GM06990 (cell line): ENCODE data around the gene MYOD1.

Experiments used
- DNase-seq: peaks from one replicate; pipeline ENCODE4 v3.0.0-alpha.2; 2011; ENCODE audit not compliant: insufficient read length; ENCODE audit errors: extremely low read depth
- H3K27me3 ChIP-seq: replicated peaks from 2 replicates; pipeline ENCODE4 v1.6.0; 2011; ENCODE audit warnings: low read length; ENCODE audit not compliant: control insufficient read depth, insufficient read depth
- H3K36me3 ChIP-seq: 2 replicates; pipeline ENCODE4 v1.5.1; 2011; ENCODE audit warnings: low read length; ENCODE audit not compliant: control insufficient read depth, insufficient read depth
- H3K4me3 ChIP-seq: replicated peaks from 2 replicates; pipeline ENCODE4 v1.5.1; 2011; ENCODE audit warnings: low read depth, mild to moderate bottlenecking, control low read depth, low read length
- CTCF ChIP-seq: IDR thresholded peaks from 2 replicates; pipeline ENCODE4 v1.5.1; 2011; ENCODE audit warnings: low read length, control low read depth, mild to moderate bottlenecking, inconsistent platforms; ENCODE audit not compliant: insufficient read depth, poor library complexity, severe bottlenecking

Gene MYOD1

GRCh38 chr11:17707830-17708229 is 11.5 kb upstream of the MYOD1 start:
- no peak for DNase-seq
- no peak overlapping the region for H3K4me3 ChIP-seq
- no peak for TF ChIP-seq CTCF
- H3K27me3 ChIP-seq = peaks cover 2% of the 10 kb centered on the region
- no peaks in the 10 kb centered on the region for H3K36me3 ChIP-seq

- Histone ChIP-seq H3K4me3 (no peak overlapping the region), H3K27me3 (peaks cover 4% of the 10 kb centered on the region)
Measured at GRCh38 chr11:17711836-17712235, 7.5 kb upstream of the MYOD1 start.

DNA sequence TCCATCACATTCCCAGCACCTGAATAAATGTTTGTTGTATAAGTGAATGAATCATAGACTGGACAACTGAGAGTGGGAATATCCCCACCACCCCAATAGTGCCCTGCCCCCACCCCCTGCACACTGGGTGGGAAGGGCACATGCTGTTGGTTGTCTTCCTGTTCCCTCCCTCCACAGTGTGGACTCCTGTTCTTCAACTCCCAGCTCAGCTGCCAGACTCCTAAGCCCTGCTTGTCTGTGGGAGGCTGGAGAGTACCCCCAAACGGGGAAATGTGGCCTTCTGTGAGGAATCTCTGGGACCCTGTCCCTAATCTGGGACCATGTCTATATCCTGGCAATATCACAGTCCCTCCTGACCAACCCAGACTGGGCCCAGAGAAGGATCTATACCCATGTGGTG is 5.5 kb upstream of the MYOD1 start:
- Histone ChIP-seq H3K4me3 (no peak overlapping the region), H3K27me3 (peaks cover 4% of the 10 kb centered on the region), H3K36me3 (no peaks in the 10 kb centered on the region)
- no peak for DNase-seq
- TF ChIP-seq CTCF = no peak

More at GRCh38 chr11:17711836-17712235, 7.5 kb upstream of the MYOD1 start:
- no peak for TF ChIP-seq CTCF
- H3K36me3 ChIP-seq = no peaks in the 10 kb centered on the region
- no peak for DNase-seq

DNA sequence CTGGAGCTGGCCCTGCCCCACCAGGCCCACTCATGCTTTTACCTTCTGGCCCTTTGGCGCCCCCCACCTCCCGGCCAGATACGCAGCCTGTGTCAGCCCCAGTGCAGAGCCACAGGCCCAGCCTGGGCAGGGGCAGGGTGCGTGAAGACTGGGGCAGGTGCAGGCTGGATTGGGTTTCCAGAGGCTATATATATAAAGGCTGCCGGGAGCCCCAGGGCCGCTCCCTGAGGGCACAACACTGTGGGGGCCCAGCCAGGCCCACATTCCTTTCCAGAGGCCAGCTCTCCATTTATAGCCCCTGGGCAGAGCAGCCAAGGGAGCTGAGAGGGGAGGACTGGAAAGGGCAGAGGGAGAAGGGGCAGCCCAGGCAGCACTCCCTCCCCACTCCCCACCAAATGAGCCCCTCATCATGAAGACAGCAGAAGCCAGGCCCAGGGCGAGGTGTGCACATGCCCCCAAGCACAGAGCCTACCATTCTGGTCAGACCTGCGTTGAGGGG is 5.0 kb upstream of the MYOD1 start:
- no peak overlapping the region for H3K4me3 ChIP-seq
- peaks cover 4% of the 10 kb centered on the region for H3K27me3 ChIP-seq
- DNase-seq = no peak
- TF ChIP-seq CTCF = no peak
- H3K36me3 ChIP-seq = no peaks in the 10 kb centered on the region

DNA sequence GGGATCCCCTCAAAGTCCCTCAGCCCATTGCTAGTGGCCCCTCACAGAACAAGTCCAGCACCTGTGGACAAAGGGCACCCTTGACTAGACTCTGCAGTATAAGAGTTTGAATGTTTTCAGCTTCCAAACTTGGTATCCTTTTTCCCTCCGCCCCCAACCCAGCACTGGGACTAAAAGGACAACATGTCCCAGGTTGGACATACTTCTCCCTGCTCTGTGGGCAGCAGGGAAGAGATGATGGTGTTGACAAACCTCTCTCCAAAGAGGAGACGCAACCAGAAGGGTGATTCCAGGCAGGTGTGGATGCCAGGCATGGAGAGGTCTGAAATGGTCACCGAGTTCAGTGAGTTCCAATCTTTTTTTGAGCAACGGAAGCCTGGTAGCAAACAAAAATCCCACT is 4.5 kb upstream of the MYOD1 start:
- H3K27me3 ChIP-seq = peaks cover 4% of the 10 kb centered on the region
- DNase-seq = no peak
- H3K36me3 ChIP-seq = no peaks in the 10 kb centered on the region
- TF ChIP-seq CTCF = no peak
- no peak overlapping the region for H3K4me3 ChIP-seq

DNA sequence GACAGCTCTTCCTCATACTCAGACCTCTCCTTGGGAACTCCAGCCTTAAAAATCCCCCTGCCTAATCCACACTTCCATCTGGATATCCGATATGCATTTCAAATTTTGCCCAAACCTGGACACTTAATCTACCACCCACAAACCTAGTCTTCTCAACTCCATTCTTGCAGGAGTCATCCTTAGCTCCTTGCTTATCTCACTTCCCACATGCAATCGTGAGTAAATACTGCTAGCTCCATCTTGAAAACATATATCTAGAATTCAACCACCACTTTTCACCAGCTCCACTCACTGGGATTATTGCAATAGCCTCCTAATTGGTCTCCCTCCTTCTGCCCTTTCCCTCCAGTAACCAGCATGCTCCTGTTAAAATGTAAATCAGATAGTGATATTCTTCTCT is 2.6 kb upstream of the MYOD1 start:
- peaks cover 4% of the 10 kb centered on the region for H3K27me3 ChIP-seq
- no peak for DNase-seq

More for the DNA sequence above, 2.6 kb upstream of the MYOD1 start:
- no peak for TF ChIP-seq CTCF
- Histone ChIP-seq H3K4me3 (no peak overlapping the region), H3K36me3 (no peaks in the 10 kb centered on the region)
